ENCODE results near the gene EFS. TPM values are rescaled to one million over a fixed set of nuclear protein-coding genes. Genes with fewer than 3 reads are reported as not detected.
"Not testable (repeated sequence)": the region's sequence is repeated elsewhere in the genome, so short reads cannot be mapped to it uniquely, and the experiment has no call there.

Gene EFS
- total RNA-seq, 1 experiment from 2014 or later = not detected

- DNase-seq (ENCODE audit: low read depth) = no peak
- in situ Hi-C loops (cut with HindIII; ENCODE audit: low pct_unique_long_range_greater_than_20kb, low sequenced_read_pairs) = no loop called here
Measured at GRCh38 chr14:23349156-23349845, 15.7 kb downstream of the EFS start.

- no peak for DNase-seq (ENCODE audit: low read depth)
- in situ Hi-C loops (cut with HindIII; ENCODE audit: low pct_unique_long_range_greater_than_20kb, low sequenced_read_pairs) = no loop called here
Measured at GRCh38 chr14:23348297-23348655, 16.7 kb downstream of the EFS start.

- in situ Hi-C loops (cut with HindIII; ENCODE audit: low pct_unique_long_range_greater_than_20kb, low sequenced_read_pairs) = no loop called here
- DNase-seq (ENCODE audit: low read depth) = no peak
Measured at GRCh38 chr14:23347406-23348296, 17.3 kb downstream of the EFS start.

- in situ Hi-C loops (cut with HindIII; ENCODE audit: low pct_unique_long_range_greater_than_20kb, low sequenced_read_pairs) = no loop called here
Measured at GRCh38 chr14:23346693-23347405, 18.1 kb downstream of the EFS start.

GRCh38 chr14:23345987-23346692 is 18.8 kb downstream of the EFS start:
- in situ Hi-C loops (cut with HindIII; ENCODE audit: low pct_unique_long_range_greater_than_20kb, low sequenced_read_pairs) = no loop called here
- DNase-seq (ENCODE audit: low read depth) = no peak

More at GRCh38 chr14:23346693-23347405, 18.1 kb downstream of the EFS start:
- no peak for DNase-seq (ENCODE audit: low read depth)

GRCh38 chr14:23344481-23344880 is 20.5 kb downstream of the EFS start:
- in situ Hi-C loops (cut with HindIII; ENCODE audit: low pct_unique_long_range_greater_than_20kb, low sequenced_read_pairs) = no loop called here
- no peak for DNase-seq (ENCODE audit: low read depth)

- no peak for DNase-seq (ENCODE audit: low read depth)
- in situ Hi-C loops (cut with HindIII; ENCODE audit: low pct_unique_long_range_greater_than_20kb, low sequenced_read_pairs) = no loop called here
Measured at GRCh38 chr14:23339506-23340268, 25.3 kb downstream of the EFS start.

- in situ Hi-C loops (cut with HindIII; ENCODE audit: low pct_unique_long_range_greater_than_20kb, low sequenced_read_pairs) = no loop called here
- DNase-seq (ENCODE audit: low read depth) = no peak
Measured at GRCh38 chr14:23335623-23336022, 29.3 kb downstream of the EFS start.

GRCh38 chr14:23327947-23328744 is 36.8 kb downstream of the EFS start:
- in situ Hi-C loops (cut with HindIII; ENCODE audit: low pct_unique_long_range_greater_than_20kb, low sequenced_read_pairs) = no loop called here
- no peak for DNase-seq (ENCODE audit: low read depth)

- no peak for DNase-seq (ENCODE audit: low read depth)
- in situ Hi-C loops (cut with HindIII; ENCODE audit: low pct_unique_long_range_greater_than_20kb, low sequenced_read_pairs) = no loop called here
Measured at GRCh38 chr14:23326491-23327332, 38.3 kb downstream of the EFS start.

- DNase-seq (ENCODE audit: low read depth); in situ Hi-C loops (cut with HindIII; ENCODE audit: low pct_unique_long_range_greater_than_20kb, low sequenced_read_pairs): not testable (repeated sequence)
Measured at GRCh38 chr14:23325746-23326145, 39.2 kb downstream of the EFS start.

- in situ Hi-C loops (cut with HindIII; ENCODE audit: low pct_unique_long_range_greater_than_20kb, low sequenced_read_pairs) = no loop called here
- DNase-seq (ENCODE audit: low read depth) = no peak
Measured at GRCh38 chr14:23324993-23325392, 40.0 kb downstream of the EFS start.

- in situ Hi-C loops (cut with HindIII; ENCODE audit: low pct_unique_long_range_greater_than_20kb, low sequenced_read_pairs) = no loop called here
- DNase-seq (ENCODE audit: low read depth) = no peak
Measured at GRCh38 chr14:23324455-23324846, 40.5 kb downstream of the EFS start.

- in situ Hi-C loops (cut with HindIII; ENCODE audit: low pct_unique_long_range_greater_than_20kb, low sequenced_read_pairs) = no loop called here
- no peak for DNase-seq (ENCODE audit: low read depth)
Measured at GRCh38 chr14:23323838-23324454, 41.0 kb downstream of the EFS start.

GRCh38 chr14:23322568-23323517 is 42.1 kb downstream of the EFS start:
- DNase-seq (ENCODE audit: low read depth) = no peak
- in situ Hi-C loops (cut with HindIII; ENCODE audit: low pct_unique_long_range_greater_than_20kb, low sequenced_read_pairs) = no loop called here
